ENCODE measurements around the gene SLC8B1.

DNA sequence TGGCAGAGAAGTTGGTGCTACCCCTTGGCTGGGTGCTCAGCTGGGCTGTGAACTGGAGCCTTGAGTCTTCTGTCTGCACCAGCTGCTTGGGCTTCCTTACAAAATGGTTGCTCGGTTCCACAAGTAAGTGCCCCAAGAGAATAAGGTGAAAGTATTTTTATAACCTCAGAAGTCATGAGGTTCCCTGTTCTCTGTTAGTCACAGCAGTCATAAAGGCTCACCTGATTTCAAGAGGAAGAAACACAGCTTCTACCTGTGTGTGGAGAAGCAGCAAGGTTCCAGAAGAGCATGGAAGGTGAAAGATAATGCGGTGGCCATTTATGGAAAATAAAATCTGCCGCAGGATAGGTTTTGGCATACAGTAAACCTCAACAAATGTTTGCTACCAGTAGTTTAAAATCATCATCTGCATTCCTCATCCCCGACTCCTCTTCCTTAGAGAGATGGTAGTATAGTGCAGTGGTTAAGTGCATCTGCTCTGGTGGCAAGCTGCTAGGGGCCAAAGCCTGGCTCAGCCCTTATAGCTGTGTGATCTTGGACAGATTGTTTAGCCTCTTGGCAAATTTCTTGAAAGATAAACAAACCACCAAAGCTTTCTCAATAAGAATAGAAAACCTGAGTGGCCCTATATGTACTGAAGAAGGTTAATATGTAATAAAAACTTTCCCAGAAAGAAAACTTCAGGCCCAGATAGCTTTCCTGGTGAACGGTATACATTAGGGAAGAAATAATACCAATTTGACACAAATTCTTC, 81.2 kb downstream of the SLC8B1 start:
- TF ChIP-seq POLR2AphosphoS5 (IDR thresholded peaks at IDR 0.05; ENCODE audit: borderline replicate concordance, low read depth, low read length), result no peak
- no peak for TF ChIP-seq EZH2 (IDR thresholded peaks at IDR 0.05)
